OCI-LY7 (cell line): ENCODE results near the gene DNAH14.

Experiments used
- CTCF ChIP-seq: fragments of 200-600 bp; sonication (generic); conservative IDR thresholded peaks from 2 replicates; pipeline ENCODE4 v1.5.1; 2014; ENCODE audit warnings: mild to moderate bottlenecking, antibody characterized with exemption, low read length, moderate library complexity, mixed read lengths
- EZH2phosphoT487 ChIP-seq: fragments of 200-600 bp; sonication (generic); IDR thresholded peaks from 2 replicates; pipeline ENCODE4 v1.6.1; 2018; ENCODE audit warnings: low read depth, borderline replicate concordance, mild to moderate bottlenecking, mixed run types, antibody characterized with exemption, low read length, moderate library complexity, mixed read lengths

DNA sequence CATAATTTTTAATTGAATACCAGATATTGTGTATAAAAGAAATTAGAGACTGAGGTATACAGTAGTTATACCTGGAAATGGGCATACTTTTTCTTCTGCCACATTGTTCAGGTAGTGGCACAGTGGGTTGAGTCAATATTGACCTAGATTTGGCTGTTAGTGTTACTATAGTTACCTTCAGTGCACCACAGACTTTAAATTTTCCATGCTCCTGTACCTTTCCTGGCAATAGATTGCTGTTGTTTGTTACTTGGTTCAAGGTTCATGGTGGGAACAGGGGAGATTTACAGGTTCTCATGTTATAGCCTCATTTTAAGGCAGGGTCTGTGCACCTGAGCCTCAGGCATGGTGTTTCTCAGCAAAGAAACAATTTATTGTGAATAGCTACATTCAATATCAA lies 279.7 kb downstream of the DNAH14 start:
- TF ChIP-seq CTCF = no peak
- TF ChIP-seq EZH2phosphoT487 = no peak
